ENCODE results near the gene PRPF39.

DNA sequence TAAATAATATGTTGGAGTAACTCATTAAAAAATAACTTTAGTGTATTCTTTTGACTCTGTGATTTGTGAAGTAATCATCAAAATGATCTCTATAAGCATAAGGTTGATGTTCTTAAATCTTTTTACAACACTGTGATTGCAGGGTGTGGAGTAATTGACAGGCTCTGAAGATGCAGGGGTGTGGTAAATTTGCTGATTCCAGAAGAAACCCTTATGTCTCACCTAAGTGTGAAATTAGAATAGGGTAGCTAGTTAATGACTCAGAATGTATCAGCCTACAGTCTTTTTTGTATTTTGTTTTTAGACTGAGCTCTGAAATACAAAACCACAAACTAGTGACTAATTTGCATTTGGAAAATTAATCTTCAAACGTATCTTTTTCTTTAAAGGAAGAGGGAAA, 5.9 kb downstream of the PRPF39 start:
- no peak for TF ChIP-seq POLR2A (IDR thresholded peaks at IDR 0.05)
- TF ChIP-seq, protein P1, sequence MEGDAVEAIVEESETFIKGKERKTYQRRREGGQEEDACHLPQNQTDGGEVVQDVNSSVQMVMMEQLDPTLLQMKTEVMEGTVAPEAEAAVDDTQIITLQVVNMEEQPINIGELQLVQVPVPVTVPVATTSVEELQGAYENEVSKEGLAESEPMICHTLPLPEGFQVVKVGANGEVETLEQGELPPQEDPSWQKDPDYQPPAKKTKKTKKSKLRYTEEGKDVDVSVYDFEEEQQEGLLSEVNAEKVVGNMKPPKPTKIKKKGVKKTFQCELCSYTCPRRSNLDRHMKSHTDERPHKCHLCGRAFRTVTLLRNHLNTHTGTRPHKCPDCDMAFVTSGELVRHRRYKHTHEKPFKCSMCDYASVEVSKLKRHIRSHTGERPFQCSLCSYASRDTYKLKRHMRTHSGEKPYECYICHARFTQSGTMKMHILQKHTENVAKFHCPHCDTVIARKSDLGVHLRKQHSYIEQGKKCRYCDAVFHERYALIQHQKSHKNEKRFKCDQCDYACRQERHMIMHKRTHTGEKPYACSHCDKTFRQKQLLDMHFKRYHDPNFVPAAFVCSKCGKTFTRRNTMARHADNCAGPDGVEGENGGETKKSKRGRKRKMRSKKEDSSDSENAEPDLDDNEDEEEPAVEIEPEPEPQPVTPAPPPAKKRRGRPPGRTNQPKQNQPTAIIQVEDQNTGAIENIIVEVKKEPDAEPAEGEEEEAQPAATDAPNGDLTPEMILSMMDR (IDR thresholded peaks at IDR 0.05) = no peak
